ENCODE results near the gene LGALS4.

The LGALS4 gene

DNA sequence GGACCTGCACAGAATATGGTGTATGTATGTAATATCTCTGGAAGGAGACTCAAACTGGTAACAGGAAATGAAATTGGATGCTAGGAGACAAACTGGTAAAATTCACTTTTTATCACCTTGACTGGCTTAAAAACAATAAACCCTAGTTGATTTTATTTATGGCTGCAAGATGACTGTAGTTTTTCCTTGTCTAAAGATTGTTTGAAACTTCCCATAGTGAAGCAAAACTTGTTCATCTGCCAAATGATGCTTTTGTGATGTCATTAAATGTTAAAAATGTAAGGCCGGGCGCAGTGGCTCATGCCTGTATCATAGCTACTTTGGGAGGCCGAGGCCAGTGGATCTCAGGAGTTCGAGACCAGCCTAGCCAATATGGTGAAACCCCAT lies 21.4 kb upstream of the LGALS4 start:
- H2AK5ac ChIP-seq (ENCODE audit: low read depth, low read length) = no peak overlapping the region
- peaks cover 0 to 4% of the 10 kb centered on the region in 2 donors for H3K4me1 ChIP-seq (ENCODE audit: control insufficient read depth in 2 of 2, insufficient read depth in 1 of 2, low read depth in 1 of 2, low read length in 2 of 2)
- H3K4me3 ChIP-seq (ENCODE audit: low read length in 2 of 2) = no peak overlapping the region
- WGBS, 2 donors (ENCODE audit: extremely low coverage in 2 of 2, insufficient read length in 2 of 2, insufficient replicate concordance in 1 of 2) = no CpG with 5 or more reads among the region's 4 CpGs
- no peak overlapping the region for H3K4ac ChIP-seq (ENCODE audit: low read length)
- H2AFZ ChIP-seq (ENCODE audit: low read length) = no peak overlapping the region
- H3K9me3 ChIP-seq (replicated peaks in 1 of 2; ENCODE audit: control insufficient read depth in 2 of 2, insufficient read depth in 1 of 2, low read depth in 1 of 2, low read length in 2 of 2) = no peaks in the 10 kb centered on the region
- no peak overlapping the region for H2BK120ac ChIP-seq (ENCODE audit: low read depth, low read length)
- no peak overlapping the region for H3K18ac ChIP-seq (ENCODE audit: low read length)
- DNase-seq (ENCODE audit: low spot score) = no peak
- no peak overlapping the region for H2BK15ac ChIP-seq (ENCODE audit: low read length)
- no peak overlapping the region for H4K91ac ChIP-seq (ENCODE audit: low read depth, low read length, poor library complexity)
- no peaks in the 10 kb centered on the region for H3K79me1 ChIP-seq (ENCODE audit: low read depth, low read length)
- no peak overlapping the region for H3K9ac ChIP-seq (ENCODE audit: low read depth, low read length, poor library complexity)
- H3K27me3 ChIP-seq (ENCODE audit: control insufficient read depth in 3 of 3, insufficient read depth in 3 of 3, low read depth in 1 of 3, low read length in 3 of 3) = no peaks in the 10 kb centered on the region
- no peak overlapping the region for H3K23ac ChIP-seq (ENCODE audit: low read depth, low read length, poor library complexity)
- no peak overlapping the region for H3K4me2 ChIP-seq (ENCODE audit: insufficient read depth, low read length, poor library complexity, severe bottlenecking)
- H3K36me3 ChIP-seq (replicated peaks in 1 of 2; ENCODE audit: control insufficient read depth in 2 of 2, insufficient read depth in 2 of 2, low read length in 2 of 2) = peaks cover 35 to 54% of the 10 kb centered on the region in 2 donors
- H3K27ac ChIP-seq (replicated peaks; ENCODE audit: low read length) = no peak overlapping the region
- H2BK5ac ChIP-seq (ENCODE audit: low read length) = no peak overlapping the region
- H2BK12ac ChIP-seq (ENCODE audit: low read length) = no peak overlapping the region
- no peak overlapping the region for H4K8ac ChIP-seq (ENCODE audit: low read depth, low read length)
- no peak overlapping the region for H3K14ac ChIP-seq (ENCODE audit: low read length)

DNA sequence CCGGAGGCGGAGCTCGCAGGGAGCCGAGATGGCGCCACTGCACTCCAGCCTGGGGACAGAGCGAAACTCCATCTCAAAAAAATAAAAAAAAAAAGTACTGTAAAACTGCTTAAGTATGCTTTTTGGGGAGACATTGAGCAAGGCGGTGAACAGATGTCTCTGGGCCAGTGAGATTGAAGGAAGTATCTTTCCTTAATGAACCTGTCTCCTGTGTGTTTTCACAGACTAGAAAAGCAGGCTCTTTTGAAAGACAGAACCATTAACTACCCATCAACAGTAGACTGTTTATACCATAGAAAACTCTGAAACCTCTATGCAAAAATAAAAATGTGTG lies 20.3 kb upstream of the LGALS4 start:
- Histone ChIP-seq H4K8ac (ENCODE audit: low read depth, low read length) (no peak overlapping the region), H3K9ac (ENCODE audit: low read depth, low read length, poor library complexity) (no peak overlapping the region), H2AFZ (ENCODE audit: low read length) (no peak overlapping the region), H3K36me3 (replicated peaks in 1 of 2; ENCODE audit: control insufficient read depth in 2 of 2, insufficient read depth in 2 of 2, low read length in 2 of 2) (peaks cover 25 to 52% of the 10 kb centered on the region in 2 donors), H3K9me3 (replicated peaks in 1 of 2; ENCODE audit: control insufficient read depth in 2 of 2, insufficient read depth in 1 of 2, low read depth in 1 of 2, low read length in 2 of 2) (no peaks in the 10 kb centered on the region), H2BK5ac (ENCODE audit: low read length) (no peak overlapping the region), H3K4me1 (ENCODE audit: control insufficient read depth in 2 of 2, insufficient read depth in 1 of 2, low read depth in 1 of 2, low read length in 2 of 2) (peaks cover 0 to 4% of the 10 kb centered on the region in 2 donors), H2BK120ac (ENCODE audit: low read depth, low read length) (no peak overlapping the region), H3K79me1 (ENCODE audit: low read depth, low read length) (no peaks in the 10 kb centered on the region), H3K27me3 (ENCODE audit: control insufficient read depth in 3 of 3, insufficient read depth in 3 of 3, low read depth in 1 of 3, low read length in 3 of 3) (no peaks in the 10 kb centered on the region), H3K4me2 (ENCODE audit: insufficient read depth, low read length, poor library complexity, severe bottlenecking) (no peak overlapping the region), H2BK15ac (ENCODE audit: low read length) (no peak overlapping the region), H4K91ac (ENCODE audit: low read depth, low read length, poor library complexity) (no peak overlapping the region), H3K14ac (ENCODE audit: low read length) (no peak overlapping the region), H2BK12ac (ENCODE audit: low read length) (no peak overlapping the region), H3K27ac (replicated peaks; ENCODE audit: low read length) (no peak overlapping the region), H2AK5ac (ENCODE audit: low read depth, low read length) (no peak overlapping the region), H3K18ac (ENCODE audit: low read length) (no peak overlapping the region), H3K4ac (ENCODE audit: low read length) (no peak overlapping the region), H3K4me3 (ENCODE audit: low read length in 2 of 2) (no peak overlapping the region), H3K23ac (ENCODE audit: low read depth, low read length, poor library complexity) (no peak overlapping the region)
- no CpG with 5 or more reads among the region's 7 CpGs for WGBS, 2 donors (ENCODE audit: extremely low coverage in 2 of 2, insufficient read length in 2 of 2, insufficient replicate concordance in 1 of 2)
- DNase-seq (ENCODE audit: low spot score) = no peak

DNA sequence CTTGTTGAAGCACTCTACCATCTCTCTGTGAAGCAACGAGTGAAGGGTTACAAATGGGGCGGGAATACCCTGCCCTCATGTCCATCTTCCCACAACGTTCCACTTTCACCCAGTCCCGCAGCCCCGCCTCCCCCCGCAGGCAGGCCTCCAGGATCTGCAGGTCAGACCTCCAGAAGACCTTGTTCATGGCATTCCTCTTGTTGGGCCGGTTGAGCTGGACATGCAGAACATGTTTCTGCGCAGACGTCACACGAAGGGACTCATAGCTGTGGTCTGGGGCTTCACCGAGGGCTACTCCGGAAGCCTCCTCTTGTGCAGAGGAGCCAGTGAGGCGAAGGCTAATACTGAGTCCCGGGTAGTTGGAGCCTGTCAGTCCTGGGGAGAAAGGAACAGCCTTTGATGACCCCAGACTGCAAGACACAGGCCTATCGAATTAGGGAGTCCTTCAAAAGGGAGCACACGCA lies 18.4 kb upstream of the LGALS4 start:
- peak overlapping the region; percentile 50 for H3K27ac ChIP-seq (replicated peaks; ENCODE audit: low read length)
- H3K4ac ChIP-seq (ENCODE audit: low read length) = no peak overlapping the region
- peak overlapping the region; percentile 92 for H3K9ac ChIP-seq (ENCODE audit: low read depth, low read length, poor library complexity)
- no peak overlapping the region for H2BK5ac ChIP-seq (ENCODE audit: low read length)
- H3K27me3 ChIP-seq (ENCODE audit: control insufficient read depth in 3 of 3, insufficient read depth in 3 of 3, low read depth in 1 of 3, low read length in 3 of 3) = no peaks in the 10 kb centered on the region
- peak overlapping the region; percentile 9 for H3K23ac ChIP-seq (ENCODE audit: low read depth, low read length, poor library complexity)
- no peaks in the 10 kb centered on the region for H3K9me3 ChIP-seq (replicated peaks in 1 of 2; ENCODE audit: control insufficient read depth in 2 of 2, insufficient read depth in 1 of 2, low read depth in 1 of 2, low read length in 2 of 2)
- no peak overlapping the region for H4K91ac ChIP-seq (ENCODE audit: low read depth, low read length, poor library complexity)
- no peak for DNase-seq (ENCODE audit: low spot score)
- H2BK15ac ChIP-seq (ENCODE audit: low read length) = peak overlapping the region; percentile 7
- H3K4me1 ChIP-seq (ENCODE audit: control insufficient read depth in 2 of 2, insufficient read depth in 1 of 2, low read depth in 1 of 2, low read length in 2 of 2) = peaks cover 0 to 4% of the 10 kb centered on the region in 2 donors
- peaks cover 14 to 47% of the 10 kb centered on the region in 2 donors for H3K36me3 ChIP-seq (replicated peaks in 1 of 2; ENCODE audit: control insufficient read depth in 2 of 2, insufficient read depth in 2 of 2, low read length in 2 of 2)
- H3K14ac ChIP-seq (ENCODE audit: low read length) = no peak overlapping the region
- H3K4me2 ChIP-seq (ENCODE audit: insufficient read depth, low read length, poor library complexity, severe bottlenecking) = peak overlapping the region; percentile 58
- peak overlapping the region; percentile 93 for H2AFZ ChIP-seq (ENCODE audit: low read length)
- H3K18ac ChIP-seq (ENCODE audit: low read length) = peak overlapping the region; percentile 98
- H2BK120ac ChIP-seq (ENCODE audit: low read depth, low read length) = no peak overlapping the region
- H3K4me3 ChIP-seq (ENCODE audit: low read length in 2 of 2) = peak overlapping the region; percentile 75 to 81
- H4K8ac ChIP-seq (ENCODE audit: low read depth, low read length) = peak overlapping the region; percentile 94
- H3K79me1 ChIP-seq (ENCODE audit: low read depth, low read length) = peaks cover 3% of the 10 kb centered on the region
- no CpG with 5 or more reads among the region's 16 CpGs for WGBS, 2 donors (ENCODE audit: extremely low coverage in 2 of 2, insufficient read length in 2 of 2, insufficient replicate concordance in 1 of 2)
- no peak overlapping the region for H2BK12ac ChIP-seq (ENCODE audit: low read length)
- H2AK5ac ChIP-seq (ENCODE audit: low read depth, low read length) = peak overlapping the region; percentile 53

DNA sequence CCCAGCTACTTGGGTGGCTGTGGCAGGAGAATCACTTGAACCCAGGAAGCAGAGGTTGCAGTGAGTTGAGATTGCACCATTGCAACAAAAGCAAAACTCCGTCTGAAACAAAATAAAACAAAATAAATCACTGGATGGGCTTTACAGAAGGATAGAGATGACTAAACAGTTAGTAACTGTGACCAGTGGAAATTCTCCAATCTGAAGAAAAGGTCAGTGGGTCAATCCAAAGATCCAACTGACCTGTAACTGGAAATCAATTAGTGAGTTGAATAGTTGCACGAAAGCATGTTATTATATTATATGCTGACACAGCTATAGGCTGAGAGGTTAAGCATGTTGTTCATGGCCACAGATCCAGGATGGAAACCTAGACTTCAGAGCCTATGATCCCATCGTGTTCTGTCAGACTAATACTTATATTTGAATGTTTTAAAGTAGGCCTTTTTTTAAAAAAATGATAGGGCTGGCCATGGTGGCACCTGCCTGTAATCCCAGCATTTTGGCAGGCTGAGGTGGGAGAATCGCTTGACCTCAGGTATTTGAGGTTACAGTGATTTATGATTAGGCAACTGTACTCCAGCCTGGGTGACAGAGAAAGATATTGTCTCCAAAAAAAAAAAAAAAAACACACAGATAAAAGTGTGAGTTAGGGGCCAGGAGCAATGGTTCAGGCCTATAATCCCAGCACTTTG lies 17.4 kb upstream of the LGALS4 start:
- no peak overlapping the region for H3K4me3 ChIP-seq (ENCODE audit: low read length in 2 of 2)

More for the DNA sequence above, 17.4 kb upstream of the LGALS4 start:
- Histone ChIP-seq H3K9me3 (replicated peaks in 1 of 2; ENCODE audit: control insufficient read depth in 2 of 2, insufficient read depth in 1 of 2, low read depth in 1 of 2, low read length in 2 of 2) (no peaks in the 10 kb centered on the region), H2BK12ac (ENCODE audit: low read length) (no peak overlapping the region), H3K27ac (replicated peaks; ENCODE audit: low read length) (no peak overlapping the region), H2BK5ac (ENCODE audit: low read length) (no peak overlapping the region), H3K18ac (ENCODE audit: low read length) (no peak overlapping the region), H2AK5ac (ENCODE audit: low read depth, low read length) (no peak overlapping the region), H3K9ac (ENCODE audit: low read depth, low read length, poor library complexity) (no peak overlapping the region), H4K8ac (ENCODE audit: low read depth, low read length) (no peak overlapping the region), H2BK120ac (ENCODE audit: low read depth, low read length) (no peak overlapping the region), H3K14ac (ENCODE audit: low read length) (no peak overlapping the region), H2BK15ac (ENCODE audit: low read length) (no peak overlapping the region), H3K4me2 (ENCODE audit: insufficient read depth, low read length, poor library complexity, severe bottlenecking) (no peak overlapping the region), H4K91ac (ENCODE audit: low read depth, low read length, poor library complexity) (no peak overlapping the region), H3K23ac (ENCODE audit: low read depth, low read length, poor library complexity) (no peak overlapping the region), H3K79me1 (ENCODE audit: low read depth, low read length) (peaks cover 3% of the 10 kb centered on the region), H3K27me3 (ENCODE audit: control insufficient read depth in 3 of 3, insufficient read depth in 3 of 3, low read depth in 1 of 3, low read length in 3 of 3) (no peaks in the 10 kb centered on the region), H3K36me3 (replicated peaks in 1 of 2; ENCODE audit: control insufficient read depth in 2 of 2, insufficient read depth in 2 of 2, low read length in 2 of 2) (peaks cover 6 to 37% of the 10 kb centered on the region in 2 donors), H2AFZ (ENCODE audit: low read length) (no peak overlapping the region), H3K4ac (ENCODE audit: low read length) (no peak overlapping the region), H3K4me1 (ENCODE audit: control insufficient read depth in 2 of 2, insufficient read depth in 1 of 2, low read depth in 1 of 2, low read length in 2 of 2) (peaks cover 0 to 4% of the 10 kb centered on the region in 2 donors)
- WGBS, 2 donors (ENCODE audit: extremely low coverage in 2 of 2, insufficient read length in 2 of 2, insufficient replicate concordance in 1 of 2) = no CpG with 5 or more reads among the region's 4 CpGs
- no peak for DNase-seq (ENCODE audit: low spot score)
